Type B pancreatic cell (in vitro differentiated cells): ENCODE measurements around the gene CORO1C. TPM values are rescaled to one million over a fixed set of nuclear protein-coding genes. Genes with fewer than 3 reads are reported as not detected.

Source experiments
- DNase-seq: peaks from one replicate; pipeline ENCODE4 v3.0.0; 2021; ENCODE audit warnings: mixed read lengths; ENCODE audit not compliant: unreplicated experiment; ENCODE audit errors: extremely low spot score
- H3K27ac Mint-ChIP-seq: 2 replicates; pipeline ENCODE4 v1.8.0; 2021; ENCODE audit warnings: mild to moderate bottlenecking, mixed read lengths
- H3K27me3 Mint-ChIP-seq: 2 replicates; pipeline ENCODE4 v1.8.0; 2021; ENCODE audit warnings: mixed read lengths
- H3K36me3 Mint-ChIP-seq: 2 replicates; pipeline ENCODE4 v1.8.0; 2021; ENCODE audit warnings: mixed read lengths
- H3K4me1 Mint-ChIP-seq: one replicate; pipeline ENCODE4 v1.8.0; 2021; ENCODE audit warnings: mixed read lengths; ENCODE audit not compliant: unreplicated experiment
- H3K4me3 Mint-ChIP-seq: 2 replicates; pipeline ENCODE4 v1.8.0; 2021; ENCODE audit warnings: mild to moderate bottlenecking, mixed read lengths
- H3K9me3 Mint-ChIP-seq: 2 replicates; pipeline ENCODE4 v1.8.0; 2021; ENCODE audit warnings: mixed read lengths
- total RNA-seq: library from RNA; stranded (reverse); gene quantifications from 2 replicates; pipeline ENCODE4 v1.2.1, GENCODE V29; 2021; ENCODE audit warnings: low replicate concordance
- TF ChIP-seq, protein P1 (sequence below): fragments of 200-600 bp; sonication (generic); conservative IDR thresholded peaks from 2 replicates; pipeline ENCODE4 v1.5.0; 2021; ENCODE audit warnings: antibody characterized with exemption, mild to moderate bottlenecking

The CORO1C gene
- total RNA-seq, 1 donor from 2014 or later, result 103 TPM

DNA sequence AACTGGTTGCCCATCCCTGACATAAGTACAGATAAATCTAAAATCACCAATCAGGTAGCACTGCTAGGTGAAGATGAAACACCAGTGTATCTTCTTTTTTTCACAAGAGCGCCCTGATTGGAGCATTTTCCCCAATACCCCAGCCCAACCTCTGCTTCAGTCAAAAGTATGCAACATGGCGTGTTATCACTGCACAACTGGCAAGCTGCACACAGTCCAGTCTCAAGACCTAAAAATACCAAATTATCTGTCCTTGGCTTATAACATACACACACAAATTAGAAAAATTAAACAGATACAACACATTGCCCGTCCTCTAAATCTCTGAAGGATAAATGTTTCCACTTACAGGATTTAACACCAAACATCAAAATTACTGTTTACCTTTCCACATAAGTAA is 77.4 kb downstream of the CORO1C start:
- no peaks in the 10 kb centered on the region for H3K9me3 Mint-ChIP-seq
- peaks cover 34% of the 10 kb centered on the region for H3K36me3 Mint-ChIP-seq
- H3K27me3 Mint-ChIP-seq, result no peaks in the 10 kb centered on the region
- DNase-seq, result no peak
- no peak overlapping the region for H3K27ac Mint-ChIP-seq
- H3K4me1 Mint-ChIP-seq, result no peaks in the 10 kb centered on the region
- H3K4me3 Mint-ChIP-seq, result no peak overlapping the region
- TF ChIP-seq, protein P1, sequence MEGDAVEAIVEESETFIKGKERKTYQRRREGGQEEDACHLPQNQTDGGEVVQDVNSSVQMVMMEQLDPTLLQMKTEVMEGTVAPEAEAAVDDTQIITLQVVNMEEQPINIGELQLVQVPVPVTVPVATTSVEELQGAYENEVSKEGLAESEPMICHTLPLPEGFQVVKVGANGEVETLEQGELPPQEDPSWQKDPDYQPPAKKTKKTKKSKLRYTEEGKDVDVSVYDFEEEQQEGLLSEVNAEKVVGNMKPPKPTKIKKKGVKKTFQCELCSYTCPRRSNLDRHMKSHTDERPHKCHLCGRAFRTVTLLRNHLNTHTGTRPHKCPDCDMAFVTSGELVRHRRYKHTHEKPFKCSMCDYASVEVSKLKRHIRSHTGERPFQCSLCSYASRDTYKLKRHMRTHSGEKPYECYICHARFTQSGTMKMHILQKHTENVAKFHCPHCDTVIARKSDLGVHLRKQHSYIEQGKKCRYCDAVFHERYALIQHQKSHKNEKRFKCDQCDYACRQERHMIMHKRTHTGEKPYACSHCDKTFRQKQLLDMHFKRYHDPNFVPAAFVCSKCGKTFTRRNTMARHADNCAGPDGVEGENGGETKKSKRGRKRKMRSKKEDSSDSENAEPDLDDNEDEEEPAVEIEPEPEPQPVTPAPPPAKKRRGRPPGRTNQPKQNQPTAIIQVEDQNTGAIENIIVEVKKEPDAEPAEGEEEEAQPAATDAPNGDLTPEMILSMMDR, result no peak

DNA sequence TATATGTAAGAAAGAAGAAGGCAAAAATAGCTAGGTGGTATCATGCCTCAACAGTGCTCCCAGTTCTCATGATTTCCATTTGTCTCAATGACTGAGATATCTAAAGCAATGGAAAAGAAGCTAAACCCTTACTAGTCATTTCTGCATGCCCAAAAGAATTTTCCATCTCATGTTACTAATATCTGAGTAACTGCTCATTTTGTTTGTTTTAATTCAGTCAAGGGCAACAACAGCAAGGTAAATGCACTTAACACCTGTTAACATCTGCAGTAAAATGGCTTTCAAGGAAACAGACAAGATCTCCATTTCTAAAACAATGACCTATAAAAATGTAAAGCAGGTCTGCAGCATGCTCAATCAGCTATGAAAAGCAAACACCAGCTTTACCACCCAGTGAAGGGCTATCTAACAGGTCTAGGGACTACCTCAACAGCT is 78.2 kb downstream of the CORO1C start:
- DNase-seq, result no peak
- Mint-ChIP-seq H3K36me3 (peaks cover 36% of the 10 kb centered on the region), H3K9me3 (no peaks in the 10 kb centered on the region), H3K4me1 (no peaks in the 10 kb centered on the region), H3K4me3 (no peak overlapping the region), H3K27me3 (no peaks in the 10 kb centered on the region), H3K27ac (no peak overlapping the region)
- TF ChIP-seq, protein P1, result no peak

DNA sequence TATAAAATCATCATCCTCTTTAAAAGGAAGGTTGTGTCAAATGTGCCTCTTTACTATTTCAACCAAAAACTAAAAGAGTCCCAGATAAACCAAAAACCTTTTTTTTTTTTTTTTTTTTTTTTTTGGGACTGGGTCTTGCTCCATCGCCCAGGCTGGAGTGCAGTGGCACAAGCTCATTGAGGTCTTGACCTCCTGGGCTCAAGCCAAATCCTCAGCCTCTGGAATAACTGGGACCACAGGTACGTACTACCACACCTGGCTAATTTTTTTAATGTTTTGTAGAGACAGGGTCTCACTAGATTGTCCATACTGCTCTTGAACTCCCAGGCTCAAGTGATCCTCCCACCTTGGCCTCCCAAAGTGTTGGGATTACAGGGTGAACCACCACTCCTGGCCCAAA is 81.2 kb downstream of the CORO1C start:
- Mint-ChIP-seq H3K27me3 (no peaks in the 10 kb centered on the region), H3K4me3 (no peak overlapping the region), H3K9me3 (no peaks in the 10 kb centered on the region), H3K36me3 (peaks cover 36% of the 10 kb centered on the region), H3K27ac (no peak overlapping the region), H3K4me1 (peaks cover 4% of the 10 kb centered on the region)
- DNase-seq, result no peak
- TF ChIP-seq, protein P1, result no peak

DNA sequence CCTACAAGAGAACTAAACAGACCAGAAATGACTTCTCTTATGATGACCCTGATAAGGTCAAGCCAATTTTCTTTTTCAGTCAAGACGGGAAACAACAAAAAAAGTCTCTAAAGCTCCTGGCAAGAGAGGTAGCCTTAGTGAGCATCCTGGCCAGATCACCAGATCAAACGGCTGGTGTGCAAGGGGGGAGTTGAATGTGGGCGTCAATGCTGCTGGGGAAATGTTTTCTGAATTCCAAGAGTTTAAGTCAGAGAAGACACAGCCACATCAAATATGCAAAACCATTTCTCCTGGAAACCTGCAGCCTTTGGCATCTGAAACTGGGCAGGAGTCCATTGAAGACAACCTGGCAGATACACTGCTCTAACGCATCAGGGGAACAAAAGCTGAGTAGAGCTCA is 81.6 kb downstream of the CORO1C start:
- Mint-ChIP-seq H3K36me3 (peaks cover 40% of the 10 kb centered on the region), H3K27me3 (no peaks in the 10 kb centered on the region), H3K4me3 (no peak overlapping the region), H3K9me3 (no peaks in the 10 kb centered on the region), H3K27ac (no peak overlapping the region), H3K4me1 (peaks cover 4% of the 10 kb centered on the region)
- no peak for DNase-seq
- TF ChIP-seq, protein P1, result no peak

DNA sequence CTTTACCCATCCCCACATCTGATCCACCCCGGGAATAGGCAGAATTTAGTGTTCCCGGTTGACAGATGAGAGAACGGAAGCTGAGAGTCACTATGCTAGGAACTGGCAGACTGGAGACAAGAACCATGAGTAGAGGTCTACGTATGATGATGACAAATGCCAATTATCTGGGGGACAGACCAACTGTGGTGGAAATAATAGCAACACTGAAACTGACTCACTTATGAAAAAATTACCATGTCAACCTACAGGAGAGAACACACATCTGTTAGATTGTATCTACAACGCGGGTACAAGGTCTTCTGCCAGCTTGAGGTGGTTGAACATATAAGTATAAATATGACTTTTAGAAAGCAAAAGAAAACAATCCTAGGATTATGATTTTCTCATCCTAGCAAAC is 82.2 kb downstream of the CORO1C start:
- Mint-ChIP-seq H3K27me3 (no peaks in the 10 kb centered on the region), H3K36me3 (peaks cover 40% of the 10 kb centered on the region), H3K9me3 (no peaks in the 10 kb centered on the region), H3K4me3 (no peak overlapping the region), H3K27ac (no peak overlapping the region), H3K4me1 (peaks cover 4% of the 10 kb centered on the region)
- no peak for DNase-seq
- TF ChIP-seq, protein P1, result no peak

DNA sequence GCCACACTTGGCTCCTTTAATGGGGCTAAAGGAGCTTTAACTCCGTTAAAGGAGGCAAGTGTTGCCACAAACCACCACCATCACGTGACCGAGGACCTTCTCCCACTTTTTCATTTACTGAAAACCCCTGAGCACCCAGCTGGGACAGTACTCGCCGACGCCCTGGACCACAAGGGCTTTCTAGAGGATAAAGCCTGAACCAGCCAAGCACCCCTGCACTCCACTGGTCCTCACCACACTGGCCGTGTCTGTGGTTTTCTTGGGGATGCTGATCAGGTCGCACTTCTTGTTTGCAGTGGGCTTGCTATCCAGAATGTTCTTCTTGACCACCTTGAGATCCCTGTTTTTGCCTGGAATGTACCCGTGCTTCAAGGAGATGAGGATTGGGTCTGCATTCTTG is 82.9 kb downstream of the CORO1C start:
- no peak for DNase-seq
- Mint-ChIP-seq H3K36me3 (peaks cover 37% of the 10 kb centered on the region), H3K27ac (no peak overlapping the region), H3K9me3 (no peaks in the 10 kb centered on the region), H3K4me3 (no peak overlapping the region), H3K4me1 (peaks cover 9% of the 10 kb centered on the region), H3K27me3 (no peaks in the 10 kb centered on the region)
- TF ChIP-seq, protein P1, result no peak
